SK-N-MC (cell line): ENCODE data around the gene TEX13C.

Experiments used
- EZH2 ChIP-seq: fragments of 200-600 bp; sonication (generic); IDR thresholded peaks from one replicate; pipeline ENCODE4 v1.6.1; 2017; ENCODE audit warnings: antibody characterized with exemption
- FOXP2 ChIP-seq: optimal IDR thresholded peaks from 2 replicates; pipeline ENCODE3; 2011; ENCODE audit warnings: mild to moderate bottlenecking, moderate library complexity; ENCODE audit not compliant: insufficient read depth; ENCODE audit errors: extremely low read length, control extremely low read depth
- POLR2AphosphoS5 ChIP-seq: IDR thresholded peaks from 2 replicates; pipeline ENCODE4 v1.6.1; 2012; ENCODE audit warnings: mild to moderate bottlenecking, low read depth, low read length, borderline replicate concordance

GRCh38 chrX:125326599-125326998, 6.9 kb downstream of the TEX13C start:
- TF ChIP-seq EZH2 (no peak), POLR2AphosphoS5 (no peak), FOXP2 (no peak)
